ENCODE measurements around the gene PSMD1.

PSMD1 gene

GRCh38 chr2:231036131-231036530 is 20.5 kb upstream of the PSMD1 start:
- DNase-seq, result no peak

- no peak for DNase-seq
Observed at GRCh38 chr2:231036578-231037106, 20.0 kb upstream of the PSMD1 start.

GRCh38 chr2:231037202-231037730 is 19.4 kb upstream of the PSMD1 start, which contains the start of gene C2orf72:
Gene C2orf72, plus strand, starts transcription at chr2:231037523. Its CDS starts 43 bp downstream, at chr2:231037566.
- DNase-seq, result no peak

GRCh38 chr2:231037731-231038482 is 18.8 kb upstream of the PSMD1 start:
- DNase-seq, result no peak

DNA sequence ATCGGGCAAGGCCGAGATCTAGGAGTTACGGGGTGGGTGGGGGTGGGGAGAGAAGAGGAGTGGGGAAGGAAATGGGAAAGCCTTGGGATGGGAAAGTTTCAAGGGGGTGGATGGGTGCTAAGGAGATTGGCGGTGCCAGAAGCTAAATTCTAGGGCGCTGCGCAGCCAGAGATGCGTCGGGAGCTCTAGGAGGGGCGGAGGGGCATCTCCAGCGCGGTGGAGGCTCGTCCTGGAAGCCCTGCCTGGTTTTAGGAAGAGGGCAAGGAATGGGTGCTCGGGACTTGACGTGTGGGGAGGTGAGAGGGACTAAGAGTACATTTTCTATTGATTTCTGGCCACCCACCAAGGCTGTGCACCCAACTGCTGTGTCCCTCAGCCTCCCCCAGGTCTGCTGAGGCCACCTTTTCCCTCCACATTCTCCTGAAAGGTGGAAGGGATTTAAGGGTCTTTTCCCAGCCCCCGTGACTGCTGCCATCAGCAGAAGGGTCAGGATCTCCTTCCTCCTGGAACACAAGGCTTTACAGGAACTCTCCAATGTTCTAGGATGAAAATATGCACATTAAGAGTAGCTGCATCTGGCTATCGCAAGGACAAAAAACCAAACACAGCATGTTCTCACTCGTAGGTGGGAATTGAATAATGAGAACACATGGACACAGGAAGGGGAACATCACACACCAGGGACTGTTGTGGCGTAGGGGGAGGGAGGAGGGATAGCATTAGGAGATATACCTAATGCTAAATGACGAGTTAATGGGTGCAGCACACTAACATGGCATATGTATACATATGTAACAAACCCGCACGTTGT is 18.0 kb upstream of the PSMD1 start:
- DNase-seq, result no peak

DNA sequence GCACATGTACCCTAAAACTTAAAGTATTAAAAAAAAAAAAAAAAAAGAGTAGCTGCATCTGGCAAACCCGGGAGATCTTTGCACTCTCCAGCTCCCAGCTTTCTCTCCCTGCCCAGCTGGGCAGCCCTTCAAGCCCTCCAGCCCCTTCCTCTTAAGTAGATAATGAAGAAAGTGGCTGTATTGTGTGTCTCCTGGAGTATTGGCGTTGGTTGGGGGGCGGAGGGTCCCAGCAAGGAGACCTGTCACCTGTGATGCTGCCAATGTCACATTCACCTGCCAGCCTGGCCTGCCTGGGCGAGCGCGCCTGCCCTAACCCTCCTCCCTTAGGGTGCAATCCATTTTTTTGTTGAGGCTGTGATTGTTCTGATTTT is 17.4 kb upstream of the PSMD1 start:
- no peak for DNase-seq

DNA sequence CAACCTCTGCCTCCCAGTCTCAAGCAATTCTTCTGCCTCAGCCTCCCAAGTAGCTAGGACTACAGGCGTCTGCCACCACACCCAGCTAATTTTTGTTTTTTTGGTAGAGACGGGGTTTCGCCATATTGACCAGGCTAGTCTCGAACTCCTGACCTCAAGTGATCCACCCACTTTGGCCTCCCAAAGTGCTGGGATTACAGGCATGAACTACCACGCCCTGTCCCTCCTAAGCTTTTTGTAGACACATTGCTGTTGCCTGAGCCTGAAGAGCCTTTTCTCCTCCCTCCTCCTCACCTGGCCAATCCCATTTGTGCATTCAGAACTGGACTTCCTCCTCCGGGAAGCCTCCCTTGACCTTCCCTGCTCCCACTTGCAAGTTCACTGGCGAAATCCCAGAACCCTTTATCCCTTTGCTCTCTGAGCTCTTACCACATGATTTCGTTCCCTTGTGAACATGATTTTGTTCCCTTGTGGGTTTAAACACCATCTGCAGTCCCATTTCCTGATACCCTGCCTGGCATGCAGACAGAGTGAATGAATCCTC is 16.8 kb upstream of the PSMD1 start:
- no peak for DNase-seq

GRCh38 chr2:231041061-231041689 is 15.5 kb upstream of the PSMD1 start:
- no peak for DNase-seq

DNA sequence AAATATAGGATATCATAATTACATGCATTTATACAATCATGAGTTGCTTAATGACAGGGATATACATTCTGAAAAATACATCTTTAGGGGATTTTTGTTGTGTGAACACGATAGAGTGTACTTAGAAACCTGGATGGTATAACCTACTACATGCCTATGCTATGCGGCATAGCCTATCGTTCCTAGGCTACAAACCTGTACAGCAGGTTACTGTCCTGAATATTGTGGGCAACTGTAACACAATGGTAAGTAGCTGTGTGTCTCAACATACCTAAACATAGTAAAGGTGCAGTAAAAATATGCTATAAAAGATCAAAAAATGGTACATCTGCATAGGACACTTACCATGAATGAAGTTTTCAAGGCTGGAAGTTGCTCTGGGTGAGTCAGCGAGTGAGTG is 12.9 kb upstream of the PSMD1 start:
- no peak for DNase-seq

- no peak for DNase-seq
Observed at GRCh38 chr2:231046916-231047273, 9.8 kb upstream of the PSMD1 start.

DNA sequence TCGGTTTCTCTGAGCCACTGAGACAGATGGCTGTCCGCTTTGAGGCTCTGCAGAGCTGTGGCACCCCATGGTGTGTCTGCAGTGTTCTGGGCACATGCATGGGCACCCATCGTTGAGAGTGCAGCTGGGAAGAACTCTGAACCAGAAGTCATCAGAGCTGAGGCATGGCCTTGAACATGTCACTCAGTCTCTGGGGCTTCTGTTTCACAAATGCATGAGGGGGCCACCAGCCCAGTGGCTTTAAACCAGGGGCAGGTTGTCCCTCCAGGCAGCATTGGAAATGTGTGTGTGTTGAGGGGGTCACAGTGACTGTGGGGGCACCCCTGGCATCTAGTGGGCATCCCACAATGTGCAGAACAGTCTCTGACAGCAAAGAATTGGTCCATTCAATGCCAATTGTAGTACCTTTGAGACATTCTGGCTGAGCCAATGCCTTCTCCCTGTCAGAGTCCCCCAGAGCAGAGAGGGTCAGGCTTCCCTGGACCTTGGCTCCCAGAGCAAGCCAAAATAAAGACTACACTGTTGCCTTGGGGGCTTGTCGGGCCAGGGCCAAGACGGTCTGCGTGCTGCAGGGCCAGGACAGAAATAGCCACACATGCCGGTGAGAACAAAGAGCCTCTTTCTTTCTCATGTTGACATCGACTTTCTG is 9.3 kb upstream of the PSMD1 start:
- no peak for DNase-seq

DNA sequence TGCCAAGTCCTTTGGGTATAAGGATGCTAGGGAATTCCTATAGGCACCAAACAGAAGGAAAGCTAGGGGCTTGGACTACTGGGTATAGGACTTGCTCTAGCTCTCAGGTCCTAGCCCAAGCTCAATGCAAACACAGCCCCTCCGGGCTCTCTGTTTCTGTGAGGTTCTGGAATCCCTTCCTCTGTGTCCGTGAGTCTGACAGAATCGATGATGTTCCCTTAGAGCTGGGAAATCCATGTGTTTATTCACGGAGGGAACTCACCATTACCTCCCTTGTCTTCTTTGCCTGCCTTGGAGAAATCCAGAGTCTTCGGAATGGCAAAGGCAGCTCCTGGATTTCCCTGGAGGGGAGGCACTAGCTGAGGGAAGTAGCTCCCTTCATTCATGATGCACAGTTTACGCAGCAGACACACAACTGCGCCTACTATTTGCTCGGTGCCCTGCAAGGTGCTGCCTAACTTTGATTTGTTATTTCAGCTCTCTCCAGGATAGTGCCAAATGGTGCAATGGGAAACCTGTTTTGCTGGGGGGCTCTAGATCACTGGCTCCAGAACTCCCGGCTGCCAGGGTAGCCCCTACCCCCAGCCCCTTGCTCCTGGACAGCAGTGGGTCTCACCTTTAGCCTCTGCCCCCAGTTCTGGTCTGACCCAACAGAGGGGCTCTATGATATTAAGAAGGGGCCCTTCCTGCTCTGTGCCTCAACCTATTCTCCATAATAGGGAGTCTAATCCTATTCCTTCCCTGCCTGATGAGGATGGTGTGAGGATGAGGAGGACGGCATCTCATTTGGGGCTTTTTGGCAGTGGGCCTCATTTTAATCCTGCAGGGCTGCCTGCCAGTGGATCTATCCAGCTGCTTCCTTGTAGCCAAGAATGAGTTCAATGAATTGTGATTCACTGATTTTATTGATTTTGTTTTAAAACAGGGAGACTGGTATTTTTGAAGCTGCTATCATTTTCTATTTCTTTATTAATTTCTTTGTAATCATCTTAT is 8.4 kb upstream of the PSMD1 start:
- DNase-seq, result no peak

DNA sequence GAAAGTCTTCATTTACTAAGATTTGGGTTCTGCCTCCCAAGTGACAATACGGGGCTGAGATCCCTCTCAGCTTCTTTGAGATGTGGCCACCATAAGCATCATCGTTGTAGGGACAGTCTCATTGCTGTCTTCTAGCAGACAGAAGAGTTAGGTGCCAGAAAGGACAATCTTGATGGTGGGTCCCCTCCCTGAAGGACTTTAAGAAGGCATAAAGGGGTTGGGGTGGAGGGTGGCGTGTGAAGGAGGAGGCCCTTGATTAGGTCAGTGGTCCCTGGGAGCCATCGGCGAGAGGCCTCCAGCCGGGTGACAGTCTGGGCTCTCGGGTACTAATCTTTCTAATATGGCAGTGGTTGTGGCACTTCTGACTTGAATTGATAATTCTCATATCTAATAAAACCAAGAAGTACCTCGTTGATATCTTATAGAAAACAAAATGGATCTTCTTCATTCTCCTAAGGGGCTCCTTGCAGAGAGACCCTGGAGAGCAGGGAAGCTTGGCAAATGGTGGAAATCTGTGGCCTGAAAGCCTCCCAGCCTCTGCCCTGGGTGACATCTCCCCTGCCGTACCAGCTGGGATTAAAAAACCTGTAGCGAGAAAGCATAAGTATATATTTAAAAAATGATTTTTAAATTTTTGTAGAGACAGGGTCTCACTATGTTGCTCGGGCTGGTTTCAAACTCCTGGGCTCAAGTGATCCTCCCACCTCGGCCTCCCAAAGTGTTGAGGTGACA is 7.2 kb upstream of the PSMD1 start:
- DNase-seq, result no peak

- DNase-seq, result no peak
Observed at GRCh38 chr2:231050018-231050901, 6.4 kb upstream of the PSMD1 start.

- no peak for DNase-seq
Observed at GRCh38 chr2:231051116-231051515, 5.6 kb upstream of the PSMD1 start.

- DNase-seq, result peak; percentile 73
Observed at GRCh38 chr2:231052494-231053451, 3.9 kb upstream of the PSMD1 start.

- DNase-seq, result no peak
Observed at GRCh38 chr2:231053846-231054245, 2.8 kb upstream of the PSMD1 start.

GRCh38 chr2:231057590-231057989 is 923 bp downstream of the PSMD1 start:
- DNase-seq, result no peak

Data from effector CD4-positive, alpha-beta T cell (primary cell).